ENCODE results near the gene ESRRA. TPM values are rescaled to one million over a fixed set of nuclear protein-coding genes. Genes with fewer than 3 reads are reported as not detected.

ESRRA gene
- total and polyA plus RNA-seq, 2 of the 13 experiments (the other 11 are each of a cell fraction or from before 2014, with no cell fraction given): 18.1 to 36.3 TPM

- TF ChIP-seq PRDM10 (CRISPR knock-in tag; IDR thresholded peaks at IDR 0.05; ENCODE audit: low read depth) (no peak), POGK (CRISPR knock-in tag; conservative IDR thresholded peaks at IDR 0.05) (no peak), SIN3A (IDR thresholded peaks at IDR 0.05; ENCODE audit: borderline replicate concordance, low read depth, low read length) (0 out of 2 replicates have a peak, but pooled peaks have one; percentile 54), NAIF1 (CRISPR knock-in tag; IDR thresholded peaks at IDR 0.05; ENCODE audit: borderline replicate concordance) (0 out of 2 replicates have a peak, but pooled peaks have one; percentile 38), FOSL2 (CRISPR knock-in tag; IDR thresholded peaks at IDR 0.05) (peak; percentile 80), CAMTA2 (CRISPR knock-in tag; IDR thresholded peaks at IDR 0.05; ENCODE audit: borderline replicate concordance) (no peak), AHDC1 (CRISPR knock-in tag; IDR thresholded peaks at IDR 0.05; ENCODE audit: borderline replicate concordance) (no peak), ZFP91 (CRISPR knock-in tag; IDR thresholded peaks at IDR 0.05; ENCODE audit: borderline replicate concordance) (peak; percentile 56; the same call in 1 of the 2 replicates), MAZ (IDR thresholded peaks at IDR 0.05; ENCODE audit: borderline replicate concordance, low read depth, low read length) (no peak), MAZ (CRISPR knock-in tag; IDR thresholded peaks at IDR 0.05; ENCODE audit: low read depth) (peak; percentile 73), KMT2B (CRISPR knock-in tag; IDR thresholded peaks at IDR 0.05) (no peak), ZNF564 (CRISPR knock-in tag; IDR thresholded peaks at IDR 0.05) (no peak), SAP130 (CRISPR knock-in tag; IDR thresholded peaks at IDR 0.05; ENCODE audit: low read depth) (0 out of 2 replicates have a peak, but pooled peaks have one; percentile 7), EEA1 (CRISPR knock-in tag; IDR thresholded peaks at IDR 0.05; ENCODE audit: borderline replicate concordance) (no peak), ZNF10 (CRISPR knock-in tag; IDR thresholded peaks at IDR 0.05; ENCODE audit: borderline replicate concordance, low read depth) (no peak)
These were observed 52.7 kb downstream of the ESRRA start (continued) for GRCh38 chr11:64357904-64358535.
